Right forelimb (tissue), 1 donor: ENCODE measurements around the gene ATP6AP1.

Source experiments
- DNase-seq: peaks from one replicate; pipeline ENCODE4 v3.0.0-alpha.2; 2018

The ATP6AP1 gene

DNA sequence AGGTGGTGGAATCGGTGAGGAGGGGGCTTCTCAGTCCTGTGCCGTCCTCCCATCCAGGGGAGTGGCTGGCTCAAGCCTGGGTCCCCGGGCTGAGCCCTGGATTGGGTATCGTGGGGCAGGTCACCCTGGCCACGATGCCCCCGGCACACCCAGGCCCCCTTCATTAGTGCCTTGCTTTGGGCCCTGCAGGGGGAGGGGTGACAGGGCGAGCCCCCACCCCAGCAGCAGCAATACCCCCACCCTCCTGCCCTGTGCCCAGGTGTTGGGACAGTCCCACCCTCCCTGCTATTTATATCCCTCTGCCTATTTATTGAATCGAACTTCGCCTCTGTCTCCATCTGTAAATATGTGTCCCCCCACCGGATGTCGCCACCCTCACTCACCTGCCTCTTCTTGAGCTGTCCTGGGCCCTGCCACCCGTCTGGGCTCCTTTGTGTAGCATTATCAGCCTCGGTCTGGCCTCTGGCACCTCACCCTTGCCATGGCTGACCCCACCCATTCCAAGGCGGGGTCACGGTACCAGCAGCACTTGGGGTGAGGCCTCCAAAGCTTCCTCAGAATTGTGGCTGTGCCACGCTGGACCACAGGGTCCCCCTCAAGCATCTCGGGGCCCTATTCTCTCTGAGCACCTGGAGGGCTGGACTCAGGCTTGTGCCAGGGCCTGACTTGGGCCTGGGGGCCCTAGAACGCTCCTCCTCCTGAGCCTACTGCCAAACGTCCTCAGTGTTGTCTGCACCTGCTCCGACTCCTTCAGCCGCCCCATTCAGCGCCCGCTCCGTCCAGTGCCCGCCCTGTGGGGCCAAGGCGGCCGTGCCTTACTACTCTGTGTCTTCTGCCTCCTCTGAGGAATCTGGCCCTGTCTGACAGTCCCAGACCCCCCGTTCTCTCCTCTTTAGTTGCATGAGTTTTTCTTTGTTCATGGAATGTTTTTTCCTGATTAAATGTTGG is 44.5 kb downstream of the ATP6AP1 start:
- DNase-seq: no peak

DNA sequence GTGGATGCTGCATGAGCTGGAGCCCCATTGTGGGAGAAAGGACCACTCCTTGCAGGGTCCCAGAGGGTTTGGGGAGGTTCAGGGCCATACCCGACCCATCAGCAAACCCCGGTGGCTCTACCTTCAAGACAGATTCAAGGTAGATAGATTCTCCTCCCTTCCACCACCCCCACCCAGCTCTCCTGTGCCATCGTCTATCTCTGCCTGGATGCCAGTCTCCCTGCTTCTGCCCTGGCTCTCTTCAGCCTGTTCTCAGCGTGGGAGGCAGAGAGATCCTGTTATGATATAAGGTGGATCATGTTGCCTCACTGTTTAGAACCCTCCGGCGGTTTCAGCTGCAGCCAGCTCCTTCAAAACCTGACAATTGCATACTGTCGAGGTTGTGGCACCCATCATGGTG is 45.2 kb downstream of the ATP6AP1 start:
- peak; percentile 9 for DNase-seq

GRCh38 chrX:154476821-154477220 is 48.3 kb downstream of the ATP6AP1 start:
- no peak for DNase-seq

DNA sequence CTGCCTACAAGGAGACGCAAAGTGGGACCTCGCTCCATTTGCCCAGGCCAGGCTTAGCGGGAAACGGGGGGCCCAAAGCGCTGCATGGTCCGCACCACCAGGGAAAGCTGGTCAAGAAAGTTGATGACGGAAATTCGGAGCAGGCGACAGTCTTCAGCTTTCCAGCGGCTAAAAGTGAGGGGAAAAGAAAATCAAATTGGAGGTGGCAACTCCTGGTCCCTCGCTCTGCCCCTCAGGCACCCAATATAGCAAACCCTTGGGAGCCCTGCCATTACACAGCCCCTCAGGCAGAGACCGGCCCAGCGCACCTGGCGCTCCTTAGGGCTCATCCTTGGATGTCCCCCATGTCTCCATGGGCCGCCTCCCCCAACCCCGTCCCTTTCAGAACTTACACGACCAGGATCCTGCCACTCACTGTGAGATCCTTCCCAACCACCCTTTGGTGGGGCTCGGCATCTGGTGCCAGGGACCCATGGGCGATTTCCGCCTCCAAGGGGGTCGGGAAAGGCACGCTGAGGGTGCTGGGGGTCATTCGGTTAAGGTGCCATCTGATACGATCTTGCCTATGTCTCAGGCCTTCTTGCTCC is 49.5 kb downstream of the ATP6AP1 start:
- peak; percentile 43 for DNase-seq

DNA sequence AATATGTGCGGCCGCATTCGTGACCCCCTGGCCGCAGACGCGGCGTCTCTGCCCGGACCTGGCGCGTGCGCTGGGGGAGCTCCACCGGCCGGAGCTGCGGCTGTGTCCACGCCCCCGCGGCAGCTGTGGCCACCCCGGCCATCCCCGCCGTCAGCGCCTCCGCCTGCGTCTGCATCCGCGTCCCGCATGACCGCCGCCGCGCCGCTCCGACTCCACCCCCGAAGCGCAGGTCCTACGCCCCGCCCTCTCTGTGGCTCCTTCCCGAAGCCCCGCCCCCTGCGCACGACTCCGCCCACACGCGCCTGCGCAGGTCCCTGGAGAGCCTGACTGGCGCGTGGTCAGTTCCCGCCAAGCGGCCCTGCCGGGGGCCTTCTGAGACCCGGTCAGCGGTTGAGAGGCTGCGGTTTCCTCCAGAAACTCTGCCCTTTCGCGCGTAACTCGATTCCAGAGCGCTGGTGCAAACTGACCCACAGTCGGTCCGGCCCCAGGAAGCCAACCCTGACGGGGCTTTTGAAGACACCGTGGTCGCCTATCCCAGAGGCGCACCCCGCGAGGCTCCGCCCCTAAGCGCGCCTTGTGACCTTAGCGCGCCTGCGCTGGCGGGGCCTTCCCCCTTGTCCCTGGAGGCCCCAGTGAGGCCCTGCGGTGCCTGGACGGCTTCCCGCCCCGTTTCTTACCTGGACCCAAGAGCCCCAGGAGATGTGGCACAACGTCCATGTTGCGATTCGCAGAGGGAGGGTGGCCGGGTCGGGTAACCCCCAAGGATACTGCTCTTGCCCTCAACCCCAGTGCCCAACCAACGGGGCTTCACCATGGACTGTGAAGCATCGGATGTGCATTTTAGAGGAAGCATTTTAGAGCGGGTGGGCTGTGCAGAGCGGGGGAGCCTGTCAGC is 50.5 kb downstream of the ATP6AP1 start, which contains the start of gene LAGE3:
TSS of gene LAGE3 (minus strand) at position 554 of the 895 bp plus-strand sequence. CDS start at position 188, 366 bp downstream.
- DNase-seq: peak; percentile 95

GRCh38 chrX:154481195-154481594 is 52.7 kb downstream of the ATP6AP1 start:
- DNase-seq: no peak

GRCh38 chrX:154481911-154482601 is 53.6 kb downstream of the ATP6AP1 start:
- DNase-seq: no peak

- peak; percentile 22 for DNase-seq
Observed at GRCh38 chrX:154482786-154483185, 54.3 kb downstream of the ATP6AP1 start.

DNA sequence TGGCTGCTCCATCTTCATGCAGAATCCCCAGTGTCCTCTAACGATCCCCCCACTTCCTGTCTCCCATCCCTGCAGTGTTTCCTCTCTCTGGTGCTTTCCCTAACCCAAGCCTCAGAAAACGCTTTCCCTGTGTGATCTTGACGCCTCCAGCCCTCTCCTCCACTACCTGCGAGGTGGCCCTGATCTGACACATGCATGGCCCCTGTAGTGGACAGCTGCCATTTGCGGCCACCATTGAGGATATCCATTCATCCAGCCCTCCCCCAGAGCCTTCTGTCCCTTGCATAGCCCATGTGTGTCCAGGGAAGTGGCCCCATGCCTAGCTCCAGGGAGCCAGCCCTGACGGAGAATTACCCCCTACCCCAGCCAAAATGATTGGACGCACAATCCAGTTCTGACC is 54.8 kb downstream of the ATP6AP1 start:
- DNase-seq: peak; percentile 20

GRCh38 chrX:154484255-154485149 is 56.0 kb downstream of the ATP6AP1 start:
- peak; percentile 23 for DNase-seq

GRCh38 chrX:154485150-154486051 is 56.9 kb downstream of the ATP6AP1 start:
- no peak for DNase-seq

DNA sequence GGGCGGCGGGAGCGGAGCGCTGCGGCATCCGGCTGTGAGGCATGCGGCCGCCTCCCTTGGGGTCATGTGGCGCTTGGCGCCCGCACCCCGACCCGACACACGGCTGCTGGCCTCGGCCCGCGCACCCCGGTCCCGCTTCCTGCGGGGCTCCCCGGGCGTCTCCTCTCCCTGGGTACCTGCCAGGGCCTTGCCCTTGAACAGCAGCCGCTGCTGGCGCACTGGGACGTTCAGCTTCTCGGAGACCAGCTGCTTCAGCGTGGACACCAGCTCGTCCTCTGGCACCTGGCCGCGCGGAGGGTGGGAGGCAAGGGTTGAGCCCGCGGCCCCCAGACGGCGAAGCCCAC is 57.5 kb downstream of the ATP6AP1 start:
- peak; percentile 48 for DNase-seq
